Nephron (organoid): ENCODE results near the gene THRAP3.
"Not testable (repeated sequence)": the region's sequence is repeated elsewhere in the genome, so short reads cannot be mapped to it uniquely, and the experiment has no call there.

Source experiments
- H3K27ac Mint-ChIP-seq, 3 experiments: 2 replicates each; pipeline ENCODE4 v1.8.0; 2020; ENCODE audit warnings: mixed read lengths in 3 of 3, mild to moderate bottlenecking in 2 of 3, moderate library complexity in 1 of 3
- H3K27me3 Mint-ChIP-seq: 2 replicates; pipeline ENCODE4 v1.8.0; 2021; ENCODE audit warnings: low read depth, mild to moderate bottlenecking, moderate library complexity, mixed read lengths
- H3K36me3 Mint-ChIP-seq: 2 replicates; pipeline ENCODE4 v1.8.0; 2020; ENCODE audit warnings: low read depth, mixed read lengths
- H3K4me1 Mint-ChIP-seq: 2 replicates; pipeline ENCODE4 v1.8.0; 2020; ENCODE audit warnings: mixed read lengths
- H3K4me3 Mint-ChIP-seq, 3 experiments: 2 replicates each; pipeline ENCODE4 v1.8.0; 2020; ENCODE audit warnings: mild to moderate bottlenecking in 3 of 3, mixed read lengths in 3 of 3, moderate library complexity in 2 of 3
- H3K9me3 Mint-ChIP-seq: 2 replicates; pipeline ENCODE4 v1.8.0; 2020; ENCODE audit warnings: mixed read lengths
- CTCF ChIP-seq, 3 experiments: fragments of 200-600 bp; sonication (generic); IDR thresholded peaks; one replicate each; pipeline ENCODE4 v1.5.0; 2021; ENCODE audit warnings: antibody characterized with exemption in 3 of 3; ENCODE audit not compliant: unreplicated experiment in 3 of 3

The THRAP3 gene

GRCh38 chr1:36251794-36252481 lies 27.7 kb downstream of the THRAP3 start:
- H3K4me1 Mint-ChIP-seq: peaks cover 37% of the 10 kb centered on the region
- H3K4me3 Mint-ChIP-seq: no peak overlapping the region
- H3K9me3 Mint-ChIP-seq: no peaks in the 10 kb centered on the region
- no peak for TF ChIP-seq CTCF (IDR thresholded peaks at IDR 0.05; ENCODE audit: unreplicated experiment in 3 of 3)
- H3K27ac Mint-ChIP-seq: peak overlapping the region in 2 of 3 experiments; percentile 59 to 63
- no peaks in the 10 kb centered on the region for H3K27me3 Mint-ChIP-seq
- H3K36me3 Mint-ChIP-seq: peaks cover 25% of the 10 kb centered on the region

GRCh38 chr1:36252482-36252824 lies 28.2 kb downstream of the THRAP3 start:
- not testable (repeated sequence) for H3K9me3 Mint-ChIP-seq, H3K27ac Mint-ChIP-seq, H3K4me3 Mint-ChIP-seq, H3K27me3 Mint-ChIP-seq
- Mint-ChIP-seq H3K36me3 (peaks cover 25% of the 10 kb centered on the region), H3K4me1 (peaks cover 42% of the 10 kb centered on the region)

DNA sequence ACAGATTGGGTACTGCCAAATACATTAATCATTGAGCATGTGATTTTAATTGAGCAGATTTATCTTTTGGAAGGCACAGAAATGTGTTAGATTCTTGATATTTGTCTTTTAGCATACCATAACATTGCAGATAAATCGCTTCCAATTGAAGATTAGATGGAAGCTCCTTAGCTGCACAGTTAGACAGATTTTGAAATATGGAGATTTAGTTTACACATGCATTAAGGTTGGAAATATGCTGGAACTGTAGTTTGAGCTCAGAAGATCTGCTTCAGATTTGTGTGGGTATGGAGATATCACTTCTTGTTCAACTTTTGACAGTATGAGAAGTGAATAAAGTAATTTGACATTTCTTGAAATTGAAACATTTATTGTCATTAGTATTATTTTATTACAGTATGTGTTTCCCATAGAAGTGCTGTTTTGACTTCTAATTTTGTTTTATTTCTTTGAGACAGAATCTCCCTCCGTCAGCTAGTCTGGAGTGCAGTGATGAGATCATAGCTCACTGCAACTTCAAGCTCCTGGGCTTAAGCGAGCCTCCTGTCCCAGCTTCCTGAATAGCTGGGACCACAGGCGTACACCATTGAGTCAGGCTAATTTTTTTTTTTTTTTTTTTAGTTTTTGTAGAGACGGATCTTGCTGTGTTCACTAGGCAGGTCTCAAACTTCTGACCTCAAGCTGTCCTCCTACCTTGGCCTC lies 29.1 kb downstream of the THRAP3 start:
- Mint-ChIP-seq H3K36me3 (peaks cover 22% of the 10 kb centered on the region), H3K27ac (peak overlapping the region; percentile 5 to 41 (median 23)), H3K4me3 (no peak overlapping the region), H3K27me3 (no peaks in the 10 kb centered on the region), H3K9me3 (no peaks in the 10 kb centered on the region), H3K4me1 (peaks cover 51% of the 10 kb centered on the region)
- no peak for TF ChIP-seq CTCF (IDR thresholded peaks at IDR 0.05; ENCODE audit: unreplicated experiment in 3 of 3)

GRCh38 chr1:36256558-36257374 lies 32.5 kb downstream of the THRAP3 start:
- no peak overlapping the region for H3K4me3 Mint-ChIP-seq
- H3K4me1 Mint-ChIP-seq: peaks cover 49% of the 10 kb centered on the region
- H3K9me3 Mint-ChIP-seq: no peaks in the 10 kb centered on the region
- peak overlapping the region; percentile 40 to 77 (median 49) for H3K27ac Mint-ChIP-seq
- H3K36me3 Mint-ChIP-seq: peaks cover 32% of the 10 kb centered on the region
- no peaks in the 10 kb centered on the region for H3K27me3 Mint-ChIP-seq
- no peak for TF ChIP-seq CTCF (IDR thresholded peaks at IDR 0.05; ENCODE audit: unreplicated experiment in 3 of 3)

- H3K27ac Mint-ChIP-seq: peak overlapping the region; percentile 40 to 77 (median 49)
- peaks cover 38% of the 10 kb centered on the region for H3K36me3 Mint-ChIP-seq
- no peaks in the 10 kb centered on the region for H3K27me3 Mint-ChIP-seq
- H3K9me3 Mint-ChIP-seq: no peaks in the 10 kb centered on the region
- TF ChIP-seq CTCF (IDR thresholded peaks at IDR 0.05; ENCODE audit: unreplicated experiment in 3 of 3): no peak
- peaks cover 54% of the 10 kb centered on the region for H3K4me1 Mint-ChIP-seq
- no peak overlapping the region for H3K4me3 Mint-ChIP-seq
Observed at GRCh38 chr1:36257375-36257767, 33.1 kb downstream of the THRAP3 start.

DNA sequence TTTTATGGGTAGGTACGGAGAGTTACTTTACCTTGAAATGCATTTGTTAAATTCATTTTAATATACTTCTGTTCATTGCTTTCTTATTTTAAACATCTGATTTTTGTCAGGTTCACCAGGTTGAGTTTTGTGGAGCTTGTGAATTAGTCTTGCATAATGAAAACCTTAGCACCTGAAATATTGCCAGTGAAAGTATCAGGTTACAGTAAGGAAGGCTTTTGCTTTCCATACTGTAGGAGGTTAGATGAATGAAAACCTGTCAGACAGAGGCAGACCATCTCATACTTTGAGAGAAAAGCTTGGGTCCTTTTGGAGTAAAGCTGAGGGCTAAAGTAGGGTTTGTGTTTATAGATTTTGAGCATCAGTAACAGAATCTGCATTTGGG lies 34.7 kb downstream of the THRAP3 start:
- H3K4me3 Mint-ChIP-seq: no peak overlapping the region
- H3K27me3 Mint-ChIP-seq: no peaks in the 10 kb centered on the region
- H3K27ac Mint-ChIP-seq: peak overlapping the region; percentile 40 to 77 (median 70)
- H3K4me1 Mint-ChIP-seq: peaks cover 55% of the 10 kb centered on the region
- H3K36me3 Mint-ChIP-seq: peaks cover 44% of the 10 kb centered on the region
- no peak for TF ChIP-seq CTCF (IDR thresholded peaks at IDR 0.05; ENCODE audit: unreplicated experiment in 3 of 3)
- H3K9me3 Mint-ChIP-seq: no peaks in the 10 kb centered on the region
